ENCODE data around the gene GRIN3B.

- TF ChIP-seq CTCF (IDR thresholded peaks at IDR 0.05 in 4 of 5, conservative IDR thresholded peaks at IDR 0.05 in 1 of 5) (no peak), POLR2A (IDR thresholded peaks at IDR 0.05) (no peak)
These were observed 13.0 kb downstream of the GRIN3B start for GRCh38 chr19:1013218-1013617.
